Activated T-cell treated with anti-CD3 and anti-CD28 coated beads for 4 hours (primary cell): ENCODE measurements around the gene CACNB2.

ENCODE experiments used
- DNase-seq: peaks from one replicate; pipeline ENCODE4 v3.0.0-alpha.2; 2020

The CACNB2 gene

GRCh38 chr10:18345308-18345707 is 205.1 kb downstream of the CACNB2 start:
- no peak for DNase-seq

DNA sequence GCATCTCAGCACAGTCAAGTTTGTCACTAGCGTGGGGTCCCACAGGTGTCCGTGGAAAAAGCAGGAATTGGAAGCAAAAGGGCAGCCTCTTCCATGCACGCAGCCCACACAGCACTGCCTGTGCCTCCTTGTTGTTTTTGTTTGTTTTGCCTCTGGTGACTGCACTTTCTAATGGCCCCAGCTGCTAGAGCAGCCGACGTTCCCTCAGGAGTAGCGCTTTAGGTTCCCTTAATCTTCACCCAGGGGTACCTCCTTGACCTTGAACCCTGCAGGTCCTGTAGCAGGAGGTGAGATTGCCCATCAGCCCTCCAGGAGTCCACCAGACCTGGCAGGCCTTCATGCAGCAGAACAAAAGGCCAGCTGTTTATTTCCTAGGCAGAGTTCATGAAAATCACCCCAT is 210.1 kb downstream of the CACNB2 start:
- DNase-seq, result no peak

DNA sequence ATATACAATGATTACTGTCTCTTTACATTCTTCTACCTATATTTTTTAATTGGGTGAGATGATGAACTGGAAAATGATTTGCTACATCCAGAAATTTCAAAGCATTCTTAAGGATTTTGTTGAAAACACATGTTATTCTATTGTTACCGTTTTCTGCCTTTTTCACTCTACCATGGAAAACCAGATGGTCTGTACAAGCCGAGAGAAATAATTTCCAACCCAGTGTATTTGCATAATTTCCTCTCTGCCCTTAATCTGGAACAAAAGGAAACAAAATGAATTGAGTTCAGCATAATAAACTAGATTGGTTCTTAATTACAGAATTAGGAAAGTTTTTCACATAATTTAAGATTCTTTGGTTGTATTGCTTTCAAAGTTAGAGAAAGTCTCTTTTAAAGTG is 211.2 kb downstream of the CACNB2 start:
- DNase-seq, result no peak

DNA sequence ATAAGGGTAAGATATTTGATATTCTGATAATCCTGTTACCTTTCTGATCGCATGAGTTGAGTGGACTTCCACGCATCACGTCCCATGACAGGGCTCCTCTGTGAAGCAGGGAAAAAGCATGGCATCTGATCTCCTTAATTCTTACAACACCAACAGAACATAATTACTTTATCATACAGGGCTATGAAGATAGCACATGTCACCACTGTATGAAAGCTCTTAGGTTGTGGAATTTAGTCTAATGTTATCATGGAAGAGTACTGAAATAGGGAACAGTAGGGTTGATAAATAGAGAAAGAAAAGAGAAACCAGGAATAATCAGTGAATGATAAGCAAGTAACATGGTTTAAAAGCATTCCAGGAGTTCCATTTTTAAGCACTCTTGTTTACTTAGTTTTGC is 212.0 kb downstream of the CACNB2 start:
- no peak for DNase-seq

DNA sequence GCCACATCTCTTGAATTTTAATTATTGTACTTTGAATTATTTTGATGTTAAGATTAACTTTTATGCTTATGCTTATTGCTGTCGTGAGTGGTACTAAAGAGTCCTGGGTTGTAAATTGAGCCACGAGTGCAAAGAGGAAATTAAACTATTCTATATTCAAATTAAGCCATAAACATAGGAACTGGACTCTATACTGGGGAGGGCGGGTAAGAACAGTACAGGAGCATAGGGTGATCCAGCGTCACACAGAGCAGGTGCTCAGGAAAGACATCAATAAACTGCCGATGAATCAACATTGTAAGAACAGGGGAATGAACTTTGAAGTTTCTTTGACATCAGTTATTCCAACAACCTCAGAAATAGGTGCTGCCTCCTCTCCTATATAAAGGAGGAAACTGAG is 219.6 kb downstream of the CACNB2 start:
- DNase-seq, result no peak

DNA sequence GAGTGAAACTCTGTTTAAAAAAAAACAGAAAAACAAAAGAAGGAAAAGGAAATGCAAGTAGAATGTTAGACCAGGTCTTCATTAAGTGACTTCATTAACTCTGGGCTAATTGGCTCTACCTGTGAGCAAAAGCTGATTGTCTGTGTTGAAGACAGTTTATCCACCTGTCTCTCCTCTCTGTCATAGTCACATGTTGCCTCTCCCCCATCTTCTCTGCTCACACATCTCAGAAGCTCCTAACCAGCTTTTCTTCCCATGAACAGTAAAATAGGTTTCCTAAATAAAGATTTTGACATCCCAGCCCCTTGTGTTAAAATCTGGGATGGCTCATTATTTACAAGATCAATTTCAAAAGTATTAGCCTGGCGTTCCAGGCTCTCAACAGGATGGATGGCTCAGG is 222.7 kb downstream of the CACNB2 start:
- no peak for DNase-seq

GRCh38 chr10:18364987-18365775 is 225.0 kb downstream of the CACNB2 start:
- DNase-seq, result no peak

DNA sequence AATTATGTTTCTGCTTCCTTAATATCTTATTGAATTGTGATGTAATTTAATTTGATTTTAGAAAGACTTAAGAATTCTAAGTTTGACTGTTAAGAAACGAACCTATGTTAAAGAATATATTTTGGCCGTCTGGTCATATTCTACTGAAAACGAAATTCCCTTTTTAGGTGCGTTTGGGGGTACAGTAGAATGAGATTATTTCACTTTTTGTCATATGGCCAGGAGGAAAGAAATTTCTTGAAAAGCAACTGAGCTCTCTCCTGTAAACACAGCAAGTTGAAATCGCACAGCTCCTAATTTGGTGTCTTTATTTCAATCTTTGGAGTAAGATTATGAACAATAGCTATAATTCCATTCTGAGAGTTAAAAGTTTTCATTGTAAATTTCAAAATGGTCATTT is 227.6 kb downstream of the CACNB2 start:
- no peak for DNase-seq

DNA sequence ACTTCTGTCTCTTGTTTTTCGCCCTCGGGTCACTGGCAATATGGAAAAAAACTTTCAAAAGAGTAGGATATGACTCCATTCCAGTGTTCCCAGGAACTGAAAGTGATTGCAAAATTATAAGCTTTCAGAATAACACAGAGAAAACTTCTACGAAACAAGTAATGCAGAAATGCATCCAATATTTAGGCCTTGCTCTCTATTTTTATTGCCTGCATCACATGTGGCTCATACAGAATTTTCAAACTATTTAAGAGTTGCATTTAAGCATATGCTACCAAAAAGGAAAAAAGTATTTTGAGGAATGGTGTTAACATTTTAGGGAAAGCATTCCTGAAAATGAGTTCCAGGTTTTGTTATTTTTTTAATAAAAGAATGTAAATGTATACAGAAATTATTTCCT is 228.0 kb downstream of the CACNB2 start:
- DNase-seq, result no peak

DNA sequence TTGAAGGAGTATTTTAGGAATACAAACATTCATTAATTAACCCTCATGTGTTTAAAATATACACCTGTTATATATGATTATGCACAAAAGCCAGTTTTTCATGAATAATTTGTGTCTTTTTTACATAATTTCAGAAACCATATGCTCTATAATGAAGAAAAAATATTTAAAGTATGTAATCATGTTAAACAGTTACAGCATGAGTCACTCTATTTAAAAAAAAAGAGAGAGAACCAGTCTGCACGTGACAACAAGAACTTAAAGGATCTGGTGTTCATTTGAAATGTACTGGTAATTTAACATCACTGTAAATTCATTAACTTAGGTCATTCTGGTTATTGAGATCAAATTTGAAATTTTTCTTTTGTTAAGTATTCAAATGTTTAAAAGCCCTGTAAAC is 228.5 kb downstream of the CACNB2 start:
- no peak for DNase-seq

DNA sequence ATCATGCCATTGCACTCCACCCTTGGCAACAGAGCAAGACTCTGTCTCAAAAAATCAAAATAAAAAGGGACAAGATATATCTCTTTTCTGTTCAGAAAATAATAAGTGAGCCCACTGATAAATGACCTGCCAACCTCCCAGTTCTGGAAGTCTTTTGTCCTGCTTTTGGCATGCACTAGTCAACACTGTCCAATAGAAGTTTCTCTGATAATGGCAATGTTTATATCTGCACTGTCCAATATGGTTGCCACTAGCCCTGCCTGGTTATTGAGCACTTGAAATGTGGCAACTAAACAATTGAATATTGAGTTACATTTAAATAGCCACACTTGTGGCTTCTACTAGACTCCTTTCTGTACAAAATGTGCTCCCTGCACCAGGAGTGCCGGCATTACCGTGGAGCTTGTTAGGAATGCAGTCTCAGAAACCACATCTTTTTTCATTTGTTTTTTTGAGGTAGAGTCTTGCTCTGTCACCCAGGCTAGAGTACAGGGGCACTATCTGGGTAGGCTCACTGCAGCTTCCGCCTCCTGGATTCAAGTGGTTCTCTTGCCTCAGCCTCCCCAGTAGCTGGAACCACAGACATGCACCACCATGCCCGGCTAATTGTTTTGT is 229.7 kb downstream of the CACNB2 start:
- DNase-seq, result no peak

- no peak for DNase-seq
Measured at GRCh38 chr10:18376650-18377049, 236.4 kb downstream of the CACNB2 start.

DNA sequence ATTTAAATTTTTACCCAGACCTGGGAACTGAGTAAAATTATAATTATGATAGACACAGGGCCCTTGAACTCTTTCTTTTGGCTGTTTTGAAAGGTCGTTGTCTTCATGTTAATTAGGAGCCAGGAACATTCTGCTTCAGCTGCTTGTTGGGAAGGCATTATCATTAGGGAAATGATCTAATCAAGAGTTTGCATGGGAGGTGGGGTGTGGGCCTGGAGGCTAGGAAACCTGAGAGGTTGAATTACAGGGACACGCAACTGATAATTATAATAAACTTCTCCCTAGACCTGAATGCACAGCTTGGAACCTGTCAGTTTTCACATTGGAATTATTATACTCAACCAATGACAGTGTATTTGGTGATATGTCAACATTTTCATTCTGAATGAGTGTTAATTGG is 237.7 kb downstream of the CACNB2 start:
- DNase-seq, result no peak

DNA sequence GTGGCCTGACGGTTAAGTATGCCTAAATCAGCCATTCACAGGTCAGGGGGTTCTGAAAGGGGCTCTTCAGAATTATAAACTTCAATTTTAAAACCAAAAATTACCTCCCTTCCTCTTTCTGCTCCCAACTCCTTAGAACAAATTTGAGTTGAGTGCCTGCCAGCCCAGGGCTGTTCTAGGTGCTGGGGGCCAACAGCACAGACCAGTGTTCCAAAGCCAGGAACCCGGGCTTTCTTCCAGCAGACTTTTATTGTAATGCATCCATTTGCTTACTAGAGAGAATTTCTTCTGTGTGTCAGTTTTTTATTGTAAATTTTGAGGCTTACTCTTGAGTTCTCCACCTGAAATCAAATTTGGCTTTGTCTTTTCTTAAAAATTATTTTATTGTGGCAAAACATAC is 238.5 kb downstream of the CACNB2 start:
- DNase-seq, result no peak

- no peak for DNase-seq
Measured at GRCh38 chr10:18381679-18382078, 241.5 kb downstream of the CACNB2 start.

- DNase-seq, result no peak
Measured at GRCh38 chr10:18397906-18398305, 257.7 kb downstream of the CACNB2 start.

DNA sequence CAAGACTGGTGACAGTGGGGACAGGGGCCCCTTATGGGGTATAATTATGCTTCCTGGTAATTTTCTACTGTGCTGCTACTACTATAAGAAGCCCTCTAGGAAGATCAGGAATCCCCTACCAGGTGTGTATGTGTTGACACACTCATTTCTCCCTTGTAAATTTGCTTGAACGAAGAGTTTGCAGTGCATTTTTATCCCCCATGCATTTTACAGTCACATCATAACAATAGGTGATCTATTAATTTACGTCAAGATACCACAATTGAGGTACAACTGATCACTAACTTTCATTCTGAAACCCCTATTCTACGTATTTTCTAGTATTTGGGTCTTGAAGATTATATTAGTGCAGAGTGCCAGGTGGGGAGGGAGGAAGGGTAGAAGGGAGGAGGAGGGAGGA is 258.9 kb downstream of the CACNB2 start:
- DNase-seq, result no peak

DNA sequence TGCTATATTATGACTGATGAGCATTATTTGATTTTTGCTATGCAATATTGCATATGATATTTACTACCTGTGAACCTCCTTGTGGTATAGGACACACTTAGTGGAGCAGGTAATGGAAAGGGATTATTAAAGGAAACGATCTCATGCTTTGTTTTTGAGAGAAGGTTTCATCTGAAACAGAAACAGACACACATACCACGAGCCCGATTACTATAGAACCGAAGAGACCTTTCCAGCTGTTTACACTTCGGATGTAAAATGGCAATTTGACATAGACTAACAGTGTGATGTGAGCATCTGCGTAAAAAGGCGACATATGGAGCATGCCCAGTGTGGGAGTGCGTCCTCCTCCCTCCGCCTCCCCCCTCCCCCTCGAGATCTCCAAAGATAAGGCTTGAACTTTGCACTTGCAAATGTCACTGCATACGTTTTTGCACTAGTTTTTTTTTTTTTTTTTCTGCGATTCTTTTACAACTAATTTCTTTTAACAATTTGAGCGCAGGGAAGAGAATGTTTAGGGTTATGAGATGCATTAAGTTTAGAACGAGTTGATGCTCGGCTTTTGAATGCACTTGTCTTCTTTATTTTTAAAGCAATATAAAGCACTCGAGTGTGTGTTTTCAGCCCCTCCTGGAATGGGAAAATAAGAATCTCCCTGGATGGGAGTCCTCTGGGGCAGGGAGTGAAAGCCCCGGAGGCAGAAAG is 260.1 kb downstream of the CACNB2 start:
- no peak for DNase-seq

DNA sequence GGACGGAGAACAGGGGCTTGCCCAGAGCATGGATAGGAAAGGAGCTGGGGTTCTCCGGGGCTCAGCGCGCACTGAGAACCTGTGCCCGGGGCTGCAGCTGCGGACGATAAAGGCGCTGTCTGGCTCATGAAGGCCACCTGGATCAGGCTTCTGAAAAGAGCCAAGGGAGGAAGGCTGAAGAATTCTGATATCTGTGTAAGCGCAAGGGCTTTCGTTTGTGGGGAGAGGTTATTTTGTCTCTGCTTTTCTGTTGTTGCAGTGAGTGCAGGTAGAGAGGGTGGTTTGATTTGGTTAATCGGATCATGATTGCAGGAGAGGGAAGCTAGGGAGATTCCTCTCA is 260.7 kb downstream of the CACNB2 start:
- no peak for DNase-seq

GRCh38 chr10:18401416-18402195 is 261.4 kb downstream of the CACNB2 start:
- no peak for DNase-seq

GRCh38 chr10:18402853-18403252 is 262.6 kb downstream of the CACNB2 start:
- DNase-seq, result no peak

DNA sequence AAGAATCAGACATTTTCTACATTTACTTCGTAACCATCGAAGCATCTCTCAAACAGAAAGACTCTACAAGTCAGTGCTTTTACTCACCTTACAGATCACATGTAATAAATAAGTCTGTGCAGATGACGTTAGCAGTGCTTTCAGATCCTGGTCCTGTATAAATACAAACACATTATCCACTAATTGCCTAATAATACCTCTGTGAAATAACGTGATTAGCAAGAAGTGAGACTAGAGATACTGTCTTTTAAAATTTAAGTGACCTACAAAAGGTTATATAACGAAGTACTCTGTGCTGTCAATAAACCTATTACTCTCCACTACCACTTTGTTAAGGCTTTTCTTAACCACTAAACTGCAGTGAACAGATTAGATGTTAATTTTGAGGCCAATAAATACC is 264.3 kb downstream of the CACNB2 start:
- no peak for DNase-seq

GRCh38 chr10:18406136-18406535 is 265.9 kb downstream of the CACNB2 start:
- DNase-seq, result no peak
